HG02884 (cell line): ENCODE results near the gene HLCS.

Experiments
- ATAC-seq: cut with Tn5 transposase; IDR thresholded peaks from one replicate; pipeline ENCODE4 v1.9.1; 2021; ENCODE audit warnings: mild to moderate bottlenecking, moderate library complexity; ENCODE audit not compliant: unreplicated experiment

HLCS gene

GRCh38 chr21:36887963-36888362 is 78.5 kb downstream of the HLCS start:
- no peak for ATAC-seq

- no peak for ATAC-seq
Observed at GRCh38 chr21:36883532-36884486, 82.7 kb downstream of the HLCS start.

GRCh38 chr21:36882776-36883175 is 83.7 kb downstream of the HLCS start:
- ATAC-seq = no peak

GRCh38 chr21:36881228-36881627 is 85.2 kb downstream of the HLCS start:
- no peak for ATAC-seq

GRCh38 chr21:36879827-36880226 is 86.6 kb downstream of the HLCS start:
- no peak for ATAC-seq

- no peak for ATAC-seq
Observed at GRCh38 chr21:36877741-36878140, 88.7 kb downstream of the HLCS start.

GRCh38 chr21:36874665-36875064 is 91.8 kb downstream of the HLCS start:
- ATAC-seq = no peak

- no peak for ATAC-seq
Observed at GRCh38 chr21:36873513-36873912, 93.0 kb downstream of the HLCS start.

- ATAC-seq = no peak
Observed at GRCh38 chr21:36867291-36867905, 99.1 kb downstream of the HLCS start.

- no peak for ATAC-seq
Observed at GRCh38 chr21:36866419-36866818, 100.0 kb downstream of the HLCS start.

GRCh38 chr21:36864974-36865373 is 101.5 kb downstream of the HLCS start:
- no peak for ATAC-seq

GRCh38 chr21:36863260-36863659 is 103.2 kb downstream of the HLCS start:
- ATAC-seq = no peak

- ATAC-seq = no peak
Observed at GRCh38 chr21:36861595-36862323, 104.7 kb downstream of the HLCS start.

GRCh38 chr21:36860736-36861594 is 105.5 kb downstream of the HLCS start:
- ATAC-seq = no peak

GRCh38 chr21:36859744-36860501 is 106.5 kb downstream of the HLCS start:
- no peak for ATAC-seq

- no peak for ATAC-seq
Observed at GRCh38 chr21:36858320-36858957, 108.0 kb downstream of the HLCS start.

- no peak for ATAC-seq
Observed at GRCh38 chr21:36856643-36857042, 109.8 kb downstream of the HLCS start.

GRCh38 chr21:36854391-36854790 is 112.1 kb downstream of the HLCS start:
- ATAC-seq = no peak

- no peak for ATAC-seq
Observed at GRCh38 chr21:36852864-36853263, 113.6 kb downstream of the HLCS start.
